Naive thymus-derived CD4-positive, alpha-beta T cell (primary cell): Measurements from ENCODE around the gene TSPAN3. TPM values are rescaled to one million over a fixed set of nuclear protein-coding genes. Genes with fewer than 3 reads are reported as not detected.

Experiments used
- ATAC-seq: fragments of 150-1000 bp; cut with Tn5 transposase; 2 replicates; pipeline ENCODE4 v1.10.0; 2021; ENCODE audit warnings: mild to moderate bottlenecking, moderate library complexity
- CTCF ChIA-PET: fragments of 350-600 bp; sonication (Branson Sonifier 250); formaldehyde crosslinking; loops from one replicate; lab custom pipeline; 2021; ENCODE audit warnings: antibody characterized with exemption; lab: Charles Lee
- POLR2A ChIA-PET: fragments of 350-600 bp; sonication (Branson Sonifier 250); formaldehyde crosslinking; loops from one replicate; lab custom pipeline; 2021; ENCODE audit warnings: antibody characterized with exemption, inconsistent platforms; lab: Charles Lee
- DNase-seq, 9 donors: peaks; one replicate each; pipeline versions ENCODE4 v3.0.0 to v3.0.0-alpha.2; 2020 to 2022; ENCODE audit warnings: mixed read lengths in 1 of 9
- H3K27ac ChIP-seq: one replicate; pipeline ENCODE4 v1.7.0; 2013; ENCODE audit warnings: mild to moderate bottlenecking, low read depth, low read length, moderate library complexity
- H3K27me3 ChIP-seq, 2 donors: one replicate each; pipeline ENCODE4 v1.7.0; 2013; ENCODE audit warnings: low read length in 2 of 2, mild to moderate bottlenecking in 2 of 2, moderate library complexity in 2 of 2; ENCODE audit not compliant: control insufficient read depth in 2 of 2, insufficient read depth in 2 of 2
- H3K36me3 ChIP-seq, 3 experiments: 1 replicate in 2 of 3; 2 replicates in 1 of 3; pipeline ENCODE4 v1.7.0; 2013; ENCODE audit warnings: low read length in 3 of 3, mild to moderate bottlenecking in 3 of 3, moderate library complexity in 1 of 3; ENCODE audit not compliant: insufficient read depth in 3 of 3, control insufficient read depth in 2 of 3
- H3K4me1 ChIP-seq, 2 donors: one replicate each; pipeline ENCODE4 v1.7.0; 2013; ENCODE audit warnings: low read length in 2 of 2, mild to moderate bottlenecking in 2 of 2, moderate library complexity in 1 of 2; ENCODE audit not compliant: control insufficient read depth in 2 of 2, insufficient read depth in 2 of 2
- H3K4me3 ChIP-seq: 2 replicates; pipeline ENCODE4 v1.7.0; 2013; ENCODE audit warnings: mild to moderate bottlenecking, low read length
- H3K9me3 ChIP-seq, 3 experiments: 1 replicate in 2 of 3; 2 replicates in 1 of 3; pipeline ENCODE4 v1.7.0; 2013; ENCODE audit warnings: low read length in 3 of 3; ENCODE audit not compliant: control insufficient read depth in 2 of 3
- H3K27ac Mint-ChIP-seq, 9 donors: one replicate each; pipeline ENCODE4 v1.8.0; 2020 to 2022; ENCODE audit warnings: mixed read lengths in 9 of 9, mild to moderate bottlenecking in 8 of 9, moderate library complexity in 5 of 9, inconsistent platforms in 2 of 9
- H3K27me3 Mint-ChIP-seq, 5 donors: one replicate each; pipeline ENCODE4 v1.8.0; 2021 to 2022; ENCODE audit warnings: mixed read lengths in 5 of 5, mild to moderate bottlenecking in 1 of 5
- H3K36me3 Mint-ChIP-seq, 5 donors: one replicate each; pipeline ENCODE4 v1.8.0; 2020 to 2022; ENCODE audit warnings: mixed read lengths in 5 of 5, mild to moderate bottlenecking in 3 of 5, inconsistent platforms in 1 of 5
- H3K4me1 Mint-ChIP-seq, 7 donors: one replicate each; pipeline ENCODE4 v1.8.0; 2020 to 2022; ENCODE audit warnings: mixed read lengths in 7 of 7, mild to moderate bottlenecking in 3 of 7, inconsistent platforms in 1 of 7
- H3K4me3 Mint-ChIP-seq, 10 donors: one replicate each; pipeline ENCODE4 v1.8.0; 2020 to 2022; ENCODE audit warnings: mild to moderate bottlenecking in 10 of 10, mixed read lengths in 10 of 10, moderate library complexity in 6 of 10, inconsistent platforms in 2 of 10
- H3K9me3 Mint-ChIP-seq, 11 donors: one replicate each; pipeline ENCODE4 v1.8.0; 2020 to 2022; ENCODE audit warnings: mixed read lengths in 11 of 11, mild to moderate bottlenecking in 4 of 11, inconsistent platforms in 1 of 11, moderate library complexity in 1 of 11
- intact Hi-C, 2 donors: fragments of 100-400 bp; cut with micrococcal nuclease; formaldehyde crosslinking; loops; one replicate each; pipeline ENCODE4 v1.15.1; 2023
- polyA plus RNA-seq, 2 donors: library from polyadenylated mRNA; unstranded; fragments of 300-500 nt; fragmentation: Illumina TruSeq; gene quantifications; one replicate each; pipeline ENCODE4 v1.2.3, GENCODE V29; 2021
- total RNA-seq, 6 experiments: library from RNA in 5 of 6; stranded (reverse) in 5 of 6; gene quantifications; 1 replicate in 5 of 6; 2 replicates in 1 of 6; pipeline ENCODE4 v1.2.3 and lab custom pipeline; 2021 to 2026

Gene TSPAN3
- total and polyA plus RNA-seq, 7 experiments from 2014 or later, result 17.5 to 101 (median 24.1) TPM

DNA sequence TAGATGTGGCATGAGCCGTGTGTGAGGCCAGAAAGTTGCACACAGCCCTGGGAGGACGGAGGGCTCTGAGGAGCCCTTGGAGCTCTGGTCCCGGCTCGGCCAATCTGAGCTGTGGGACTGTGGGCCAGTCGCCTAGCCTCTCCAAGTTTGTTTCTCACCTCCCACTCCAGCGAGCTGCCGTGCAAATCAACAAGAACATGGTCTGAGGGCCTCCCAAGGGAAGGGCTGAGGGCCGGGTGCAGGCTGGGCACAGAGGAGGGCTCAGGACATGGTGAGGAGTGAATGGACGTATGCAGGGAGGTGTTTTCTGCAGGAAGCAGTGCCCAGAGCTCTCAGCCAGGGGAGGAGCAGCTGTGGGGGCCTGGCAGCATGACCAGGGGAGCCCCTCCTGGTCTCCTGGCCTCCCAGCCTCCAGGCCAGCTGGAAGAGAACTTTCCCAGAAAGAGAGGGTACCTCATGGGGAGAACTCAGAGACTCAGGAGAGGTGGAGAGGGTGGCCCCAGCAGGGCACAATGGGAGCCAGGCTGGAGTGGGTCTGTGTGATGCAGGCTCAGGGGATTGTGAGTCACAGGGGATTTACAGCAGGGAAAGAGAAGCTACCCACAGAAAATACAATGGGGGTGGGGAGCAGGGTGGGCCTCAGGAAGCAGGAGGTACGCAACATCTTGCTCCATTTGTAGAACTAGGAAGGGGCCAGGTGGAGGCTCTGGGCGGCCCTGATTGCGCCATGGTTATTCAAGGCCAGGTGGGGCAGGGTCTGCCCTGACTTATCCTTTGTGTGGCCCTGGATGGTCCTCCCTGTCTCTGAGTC is 51.2 kb downstream of the TSPAN3 start:
- ChIA-PET POLR2A (interaction anchor here (1.2 to 3.2 kb wide), 3 partner anchors 13 to 25 kb away, joined by 5 to 11 read pairs (median 5); partner anchors contain the start of gene PSTPIP1), CTCF (no interaction called here)
- Mint-ChIP-seq H3K27ac (peak overlapping the region; percentile 36 to 99 (median 91)), H3K4me1 (peaks cover 50 to 93% (median 67%) of the 10 kb centered on the region in 7 donors), H3K9me3 (no peaks in the 10 kb centered on the region), H3K36me3 (peaks cover 0 to 34% (median 5%) of the 10 kb centered on the region in 5 donors), H3K27me3 (no peaks in the 10 kb centered on the region), H3K4me3 (peak overlapping the region in 3 of 10 donors; percentile 13 to 71 (median 47))
- DNase-seq, result peak in 1 of 9 donors; percentile 49
- H3K9me3 ChIP-seq, result no peaks in the 10 kb centered on the region
- intact Hi-C loops, result loop anchor here in 1 of 2 donors (5.0 kb wide), 3 partner anchors 32 to 117 kb away; partner anchors contain the start of gene RCN2
- peak; percentile 32 for ATAC-seq
- H3K27me3 ChIP-seq, result no peaks in the 10 kb centered on the region
- no peak overlapping the region for H3K4me3 ChIP-seq
- H3K27ac ChIP-seq, result peak overlapping the region; percentile 74
- peaks cover 0 to 51% (median 0%) of the 10 kb centered on the region in 3 experiments for H3K36me3 ChIP-seq
- H3K4me1 ChIP-seq, result peaks cover 56 to 99% of the 10 kb centered on the region in 2 donors

DNA sequence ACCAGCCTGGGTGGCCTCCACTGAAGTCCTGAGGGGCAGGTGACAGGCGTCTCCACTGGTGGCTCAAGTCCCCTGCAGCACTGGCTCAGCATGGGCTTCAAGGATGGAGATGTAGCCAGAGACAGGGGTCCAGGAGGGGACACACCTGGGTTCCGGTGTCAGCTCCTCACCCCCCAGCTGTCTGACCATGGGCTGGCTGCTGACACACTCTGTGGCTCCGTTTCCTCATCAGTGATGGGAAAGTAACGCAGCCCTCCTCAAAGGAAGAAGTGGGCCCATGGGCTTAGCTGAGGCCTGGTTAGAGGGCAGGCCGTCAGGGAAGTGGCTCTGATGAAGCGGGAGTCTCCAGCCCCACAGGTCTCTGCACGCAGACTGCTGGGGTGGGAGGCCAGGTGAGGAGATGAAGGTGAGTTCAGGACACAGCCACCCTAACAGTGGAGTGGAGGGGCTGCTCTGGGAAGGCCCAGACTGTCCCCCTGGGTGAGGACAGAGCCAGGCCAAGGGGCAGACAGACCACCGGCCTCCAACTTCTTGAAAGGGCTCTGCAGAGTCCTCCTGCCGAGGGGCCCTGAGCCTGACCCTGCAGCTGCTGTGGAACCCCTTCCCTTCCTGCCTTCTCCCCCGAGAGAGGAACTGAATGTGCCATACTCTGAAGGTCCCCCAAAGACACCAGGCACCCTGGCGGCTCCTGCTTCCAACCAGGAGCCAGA is 52.0 kb downstream of the TSPAN3 start:
- peak overlapping the region; percentile 74 for H3K27ac ChIP-seq
- H3K27me3 ChIP-seq, result no peaks in the 10 kb centered on the region
- CTCF ChIA-PET, result no interaction called here
- H3K4me1 ChIP-seq, result peaks cover 64 to 100% of the 10 kb centered on the region in 2 donors
- no peaks in the 10 kb centered on the region for H3K27me3 Mint-ChIP-seq
- intact Hi-C loops, result no loop called here
- H3K36me3 ChIP-seq, result peaks cover 0 to 49% (median 0%) of the 10 kb centered on the region in 3 experiments
- no peaks in the 10 kb centered on the region for H3K9me3 Mint-ChIP-seq
- no peak for DNase-seq
- peak overlapping the region in 7 of 9 donors; percentile 74 to 99 (median 88) for H3K27ac Mint-ChIP-seq
- POLR2A ChIA-PET, result interaction anchor here (1.2 to 3.2 kb wide), 2 partner anchors 12 to 22 kb away, joined by 5 to 11 read pairs; no protein-coding TSS in a partner anchor
- H3K9me3 ChIP-seq, result no peaks in the 10 kb centered on the region
- peaks cover 53 to 96% (median 71%) of the 10 kb centered on the region in 7 donors for H3K4me1 Mint-ChIP-seq
- H3K36me3 Mint-ChIP-seq, result peaks cover 0 to 34% (median 5%) of the 10 kb centered on the region in 5 donors
- peak overlapping the region in 2 of 10 donors; percentile 47 to 71 for H3K4me3 Mint-ChIP-seq
- no peak for ATAC-seq
- H3K4me3 ChIP-seq, result no peak overlapping the region

DNA sequence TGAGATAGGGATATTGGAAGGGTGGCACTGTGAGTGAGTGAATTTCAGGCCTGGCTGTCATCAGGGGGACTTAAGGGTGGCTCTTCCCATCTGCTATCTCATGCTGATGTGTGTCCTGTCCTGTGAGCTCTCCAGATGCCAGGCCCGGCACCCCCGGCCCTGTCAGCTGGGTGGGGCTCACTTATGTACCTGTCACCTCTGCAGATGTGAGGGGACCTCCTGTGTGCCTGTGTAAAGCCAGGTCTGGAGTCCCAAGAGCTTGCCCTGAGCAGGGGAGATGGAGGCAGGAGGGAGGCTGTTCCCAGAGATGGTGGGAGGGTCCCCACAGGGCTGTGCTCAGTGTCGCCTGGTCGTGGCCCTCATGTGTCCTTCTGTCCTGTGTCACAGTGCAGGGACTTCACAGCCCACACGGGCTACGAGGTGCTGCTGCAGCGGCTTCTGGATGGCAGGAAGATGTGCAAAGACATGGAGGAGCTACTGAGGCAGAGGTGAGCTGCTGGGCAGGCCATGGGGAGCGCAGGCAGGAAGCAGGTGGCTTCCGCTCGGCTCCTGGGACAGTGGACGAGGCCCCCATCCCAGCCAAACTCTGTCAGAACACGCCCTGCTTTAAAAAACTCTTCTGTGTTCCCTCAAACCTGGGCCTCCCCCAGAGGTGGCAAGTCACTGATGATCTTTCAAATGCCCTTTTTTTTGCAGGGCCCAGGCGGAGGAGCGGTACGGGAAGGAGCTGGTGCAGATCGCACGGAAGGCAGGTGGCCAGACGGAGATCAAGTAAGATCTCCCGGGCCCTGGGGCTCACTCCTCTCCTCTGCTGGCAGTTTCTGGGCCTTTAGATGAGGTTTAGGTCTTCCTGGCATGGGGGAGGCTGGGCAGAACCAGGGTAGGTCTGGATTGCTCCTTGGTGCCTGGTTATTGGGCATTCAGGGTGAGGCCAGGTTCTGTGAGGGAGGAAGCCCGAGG is 52.9 kb downstream of the TSPAN3 start:
- no peak for ATAC-seq
- Histone ChIP-seq H3K36me3 (peaks cover 0 to 40% (median 0%) of the 10 kb centered on the region in 3 experiments), H3K4me1 (peaks cover 73 to 100% of the 10 kb centered on the region in 2 donors), H3K9me3 (no peaks in the 10 kb centered on the region), H3K27ac (peak overlapping the region; percentile 74), H3K27me3 (no peaks in the 10 kb centered on the region), H3K4me3 (no peak overlapping the region)
- H3K4me1 Mint-ChIP-seq, result peaks cover 56 to 96% (median 72%) of the 10 kb centered on the region in 7 donors
- no peak for DNase-seq
- H3K27me3 Mint-ChIP-seq, result no peaks in the 10 kb centered on the region
- H3K36me3 Mint-ChIP-seq, result peaks cover 0 to 30% (median 5%) of the 10 kb centered on the region in 5 donors
- ChIA-PET CTCF (interaction anchor here (1.1 kb wide), 1 partner anchor 44 kb away, joined by 6 read pairs; no protein-coding TSS in a partner anchor), POLR2A (interaction anchor here (2.7 to 3.2 kb wide), 2 partner anchors 21 to 23 kb away, joined by 11 to 18 read pairs; partner anchors contain the start of gene PSTPIP1)
- peak overlapping the region; percentile 12 to 99 (median 76) for H3K27ac Mint-ChIP-seq
- intact Hi-C loops, result no loop called here
- H3K9me3 Mint-ChIP-seq, result no peaks in the 10 kb centered on the region
- H3K4me3 Mint-ChIP-seq, result peak overlapping the region in 1 of 10 donors; percentile 28

DNA sequence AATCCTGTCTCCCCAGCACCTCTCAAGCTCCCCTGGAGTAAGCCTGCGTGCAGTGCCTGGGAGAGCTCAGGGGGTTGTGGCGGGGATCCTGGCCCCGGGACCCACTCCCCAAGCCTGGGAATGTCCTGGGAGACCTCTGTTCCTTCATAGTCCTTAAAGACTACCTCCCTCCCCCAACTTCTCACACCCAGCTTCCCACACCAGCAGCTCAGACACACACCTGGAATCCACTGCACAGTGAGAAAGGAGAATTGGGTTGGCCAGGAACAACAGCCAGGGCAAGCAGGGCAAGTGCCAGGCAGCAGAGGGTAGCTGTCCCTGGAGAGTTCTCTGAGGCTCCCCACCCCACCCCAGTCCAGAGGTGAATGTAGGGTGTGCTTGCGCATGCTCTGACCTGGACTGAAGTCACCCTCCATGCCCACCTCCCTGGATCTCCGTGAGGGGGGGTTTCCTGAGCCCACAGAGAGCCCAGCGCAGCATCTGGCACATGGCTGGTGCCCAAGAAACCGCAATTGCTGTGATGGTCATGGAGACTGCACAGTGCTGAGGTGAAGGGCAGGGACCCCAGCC is 53.7 kb downstream of the TSPAN3 start:
- Mint-ChIP-seq H3K36me3 (peaks cover 0 to 32% (median 2%) of the 10 kb centered on the region in 5 donors), H3K27me3 (no peaks in the 10 kb centered on the region), H3K4me3 (no peak overlapping the region), H3K4me1 (peaks cover 53 to 96% (median 74%) of the 10 kb centered on the region in 7 donors), H3K9me3 (no peaks in the 10 kb centered on the region), H3K27ac (peak overlapping the region; percentile 12 to 99 (median 75))
- Histone ChIP-seq H3K27ac (peak overlapping the region; percentile 58), H3K4me1 (peaks cover 75 to 100% of the 10 kb centered on the region in 2 donors), H3K36me3 (peaks cover 0 to 35% (median 0%) of the 10 kb centered on the region in 3 experiments), H3K4me3 (no peak overlapping the region), H3K27me3 (no peaks in the 10 kb centered on the region), H3K9me3 (no peaks in the 10 kb centered on the region)
- POLR2A ChIA-PET, result interaction anchor here (0.5 to 3.2 kb wide), 6 partner anchors 11 to 113 kb away, joined by 3 to 18 read pairs (median 4); partner anchors contain the start of genes PSTPIP1 and RCN2
- intact Hi-C loops, result no loop called here
- ATAC-seq, result no peak
- CTCF ChIA-PET, result interaction anchor here (1.1 kb wide), 1 partner anchor 43 kb away, joined by 6 read pairs; no protein-coding TSS in a partner anchor
- no peak for DNase-seq

DNA sequence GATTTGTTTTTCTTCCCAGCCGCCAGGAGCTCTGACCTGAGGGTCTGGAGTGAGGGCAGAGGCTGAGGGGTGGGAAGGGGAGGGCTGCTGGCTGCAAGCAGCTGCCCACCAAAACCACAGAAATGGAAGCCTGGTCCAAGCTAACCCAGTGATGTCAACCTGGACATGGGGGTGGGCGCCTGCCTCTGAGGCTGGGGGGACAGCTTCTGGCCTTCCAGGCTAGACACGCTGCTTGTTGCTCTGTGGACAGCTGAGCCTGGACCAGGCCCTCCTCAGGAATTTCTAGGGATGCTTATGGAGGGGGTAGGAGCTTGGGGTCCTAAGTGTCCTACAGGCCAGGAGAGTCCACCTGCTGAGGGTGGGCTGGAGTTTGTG is 54.6 kb downstream of the TSPAN3 start:
- Histone ChIP-seq H3K27ac (peak overlapping the region; percentile 58), H3K4me3 (no peak overlapping the region), H3K4me1 (peaks cover 67 to 99% of the 10 kb centered on the region in 2 donors), H3K9me3 (no peaks in the 10 kb centered on the region), H3K36me3 (peaks cover 0 to 35% (median 0%) of the 10 kb centered on the region in 3 experiments), H3K27me3 (no peaks in the 10 kb centered on the region)
- Mint-ChIP-seq H3K4me3 (peak overlapping the region in 1 of 10 donors; percentile 84), H3K36me3 (peaks cover 0 to 39% (median 0%) of the 10 kb centered on the region in 5 donors), H3K4me1 (peaks cover 52 to 94% (median 73%) of the 10 kb centered on the region in 7 donors), H3K9me3 (no peaks in the 10 kb centered on the region), H3K27ac (peak overlapping the region; percentile 40 to 99 (median 90)), H3K27me3 (no peaks in the 10 kb centered on the region)
- ChIA-PET CTCF (interaction anchor here (0.5 kb wide), 1 partner anchor 76 kb away, joined by 3 read pairs; no protein-coding TSS in a partner anchor), POLR2A (interaction anchor here (1.0 to 2.7 kb wide), 3 partner anchors 10 to 85 kb away, joined by 3 to 18 read pairs (median 5); partner anchors contain the start of genes PSTPIP1 and RCN2)
- DNase-seq (no peak), ATAC-seq (no peak)
- intact Hi-C loops, result no loop called here
